ENCODE data around the gene PAX8. TPM values are rescaled to one million over a fixed set of nuclear protein-coding genes. Genes with fewer than 3 reads are reported as not detected.

The PAX8 gene
- total RNA-seq, 1 experiment from 2014 or later, result 3.4 TPM

DNA sequence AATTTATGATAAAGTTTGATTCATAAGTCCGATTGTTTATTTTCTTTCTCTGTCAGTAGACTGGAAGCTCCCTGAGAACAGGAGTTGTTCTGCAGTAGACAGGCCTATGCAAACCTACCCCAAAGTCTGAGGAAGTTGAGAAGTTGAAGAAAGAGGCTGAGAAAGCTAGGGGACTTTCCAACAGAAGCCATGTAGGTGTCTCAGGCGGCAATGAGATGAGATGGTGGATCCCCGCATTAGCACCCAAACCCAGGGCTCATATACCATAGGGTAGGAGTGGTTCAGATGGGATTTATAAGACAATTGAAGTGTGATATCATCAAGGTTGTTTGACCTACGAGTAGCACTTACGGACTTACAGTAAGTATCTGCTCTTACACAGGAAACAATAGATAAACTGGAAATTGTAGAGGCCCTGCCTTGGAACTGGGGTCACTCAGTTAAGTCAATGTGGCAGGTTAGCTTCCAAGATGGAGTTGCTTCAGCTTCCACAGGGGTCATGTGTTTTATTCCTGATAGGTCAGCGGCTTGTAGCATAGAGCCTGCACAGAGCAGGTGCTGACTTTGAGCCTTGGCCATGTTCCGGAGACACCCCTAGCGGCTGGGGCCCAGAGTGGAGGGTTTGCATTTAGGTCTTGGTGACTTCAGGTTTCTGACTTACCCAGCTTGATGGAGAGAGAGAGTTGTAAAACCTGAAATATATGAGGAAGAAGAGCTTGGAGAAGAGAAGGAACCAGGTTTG, 107.2 kb downstream of the PAX8 start:
- no peak for ATAC-seq
- CTCF ChIA-PET, result interaction anchor here (0.5 kb wide), 1 partner anchor 33 kb away, joined by 4 read pairs; no protein-coding TSS in a partner anchor

DNA sequence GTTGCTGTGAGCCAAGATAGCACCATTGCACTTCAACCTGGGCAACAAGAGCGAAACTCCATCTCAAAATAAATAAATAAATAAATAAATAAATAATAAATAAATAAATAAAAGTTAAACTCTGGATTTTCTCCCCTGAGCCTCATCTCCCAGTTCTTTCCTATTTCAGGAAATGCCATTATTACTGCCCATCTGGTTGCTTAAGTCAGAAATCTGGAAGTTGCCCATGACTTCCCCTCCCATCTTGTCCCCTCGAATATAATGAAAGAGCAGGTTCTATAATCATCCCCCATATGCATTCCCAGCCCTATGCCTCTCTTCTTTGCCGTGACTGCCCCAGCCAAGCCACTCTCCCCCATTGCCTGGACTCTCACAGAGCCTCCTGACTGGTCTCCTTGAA, 109.1 kb downstream of the PAX8 start:
- ATAC-seq (no peak), DNase-seq (no peak)
- intact Hi-C loops (cut with micrococcal nuclease), result no loop called here
- peaks cover 3% of the 10 kb centered on the region; the same call in 1 of the 2 replicates for H3K79me2 ChIP-seq (ENCODE audit: low read length)
- no peak overlapping the region for H2AFZ ChIP-seq (ENCODE audit: low read length)
- no peak overlapping the region for H3K9ac ChIP-seq (ENCODE audit: low read length)
- no TSS peak for BruUV-seq (replicated peaks)
- no peaks in the 10 kb centered on the region; the same call in 1 of the 2 replicates for H3K36me3 ChIP-seq (ENCODE audit: low read depth, low read length)
- no peaks in the 10 kb centered on the region for H3K4me1 ChIP-seq (ENCODE audit: insufficient read depth, low read length)
- H3K4me3 ChIP-seq (ENCODE audit: low read length), result no peak overlapping the region
- no peaks in the 10 kb centered on the region for H3K27me3 ChIP-seq (ENCODE audit: low read length)
- no peaks in the 10 kb centered on the region for H3K9me2 ChIP-seq (replicated peaks; ENCODE audit: low read length)
- no peak for TF ChIP-seq EZH2 (IDR thresholded peaks at IDR 0.05; ENCODE audit: low read length, unreplicated experiment)
- TF ChIP-seq, protein P1, sequence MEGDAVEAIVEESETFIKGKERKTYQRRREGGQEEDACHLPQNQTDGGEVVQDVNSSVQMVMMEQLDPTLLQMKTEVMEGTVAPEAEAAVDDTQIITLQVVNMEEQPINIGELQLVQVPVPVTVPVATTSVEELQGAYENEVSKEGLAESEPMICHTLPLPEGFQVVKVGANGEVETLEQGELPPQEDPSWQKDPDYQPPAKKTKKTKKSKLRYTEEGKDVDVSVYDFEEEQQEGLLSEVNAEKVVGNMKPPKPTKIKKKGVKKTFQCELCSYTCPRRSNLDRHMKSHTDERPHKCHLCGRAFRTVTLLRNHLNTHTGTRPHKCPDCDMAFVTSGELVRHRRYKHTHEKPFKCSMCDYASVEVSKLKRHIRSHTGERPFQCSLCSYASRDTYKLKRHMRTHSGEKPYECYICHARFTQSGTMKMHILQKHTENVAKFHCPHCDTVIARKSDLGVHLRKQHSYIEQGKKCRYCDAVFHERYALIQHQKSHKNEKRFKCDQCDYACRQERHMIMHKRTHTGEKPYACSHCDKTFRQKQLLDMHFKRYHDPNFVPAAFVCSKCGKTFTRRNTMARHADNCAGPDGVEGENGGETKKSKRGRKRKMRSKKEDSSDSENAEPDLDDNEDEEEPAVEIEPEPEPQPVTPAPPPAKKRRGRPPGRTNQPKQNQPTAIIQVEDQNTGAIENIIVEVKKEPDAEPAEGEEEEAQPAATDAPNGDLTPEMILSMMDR (conservative IDR thresholded peaks at IDR 0.05; ENCODE audit: low read depth, low read length), result no peak
- no peak for TF ChIP-seq EZH2phosphoT487 (IDR thresholded peaks at IDR 0.05; ENCODE audit: borderline replicate concordance, low read length)
- no peaks in the 10 kb centered on the region for H3K9me3 ChIP-seq (ENCODE audit: low read length)
- no peaks in the 10 kb centered on the region for H4K20me1 ChIP-seq (ENCODE audit: low read length)
- ChIA-PET CTCF (no interaction called here), POLR2A (ENCODE audit: unreplicated experiment) (no interaction called here)
- no peak overlapping the region for H3K27ac ChIP-seq (ENCODE audit: low read length)
- no peak overlapping the region for H3K4me2 ChIP-seq (ENCODE audit: low read length)
- H3F3A ChIP-seq (ENCODE audit: low read length, unreplicated experiment), result no peaks in the 10 kb centered on the region

More for the DNA sequence above, 107.2 kb downstream of the PAX8 start:
- Histone ChIP-seq H3K27me3 (ENCODE audit: low read length) (no peaks in the 10 kb centered on the region), H2AFZ (ENCODE audit: low read length) (no peak overlapping the region), H3F3A (ENCODE audit: low read length, unreplicated experiment) (no peaks in the 10 kb centered on the region), H3K36me3 (ENCODE audit: low read depth, low read length) (no peaks in the 10 kb centered on the region; the same call in 1 of the 2 replicates), H3K9me3 (ENCODE audit: low read length) (no peaks in the 10 kb centered on the region), H4K20me1 (ENCODE audit: low read length) (no peaks in the 10 kb centered on the region), H3K4me3 (ENCODE audit: low read length) (no peak overlapping the region), H3K9me2 (replicated peaks; ENCODE audit: low read length) (no peaks in the 10 kb centered on the region), H3K4me1 (ENCODE audit: insufficient read depth, low read length) (no peaks in the 10 kb centered on the region), H3K79me2 (ENCODE audit: low read length) (no peaks in the 10 kb centered on the region), H3K9ac (ENCODE audit: low read length) (no peak overlapping the region), H3K4me2 (ENCODE audit: low read length) (no peak overlapping the region), H3K27ac (ENCODE audit: low read length) (no peak overlapping the region)
- TF ChIP-seq EZH2 (IDR thresholded peaks at IDR 0.05; ENCODE audit: low read length, unreplicated experiment), result no peak
- TF ChIP-seq, protein P1 (conservative IDR thresholded peaks at IDR 0.05; ENCODE audit: low read depth, low read length), result no peak
- no peak for TF ChIP-seq EZH2phosphoT487 (IDR thresholded peaks at IDR 0.05; ENCODE audit: borderline replicate concordance, low read length)
- intact Hi-C loops (cut with micrococcal nuclease), result no loop called here
- POLR2A ChIA-PET (ENCODE audit: unreplicated experiment), result no interaction called here
- BruUV-seq (replicated peaks), result no TSS peak
- no peak for DNase-seq

DNA sequence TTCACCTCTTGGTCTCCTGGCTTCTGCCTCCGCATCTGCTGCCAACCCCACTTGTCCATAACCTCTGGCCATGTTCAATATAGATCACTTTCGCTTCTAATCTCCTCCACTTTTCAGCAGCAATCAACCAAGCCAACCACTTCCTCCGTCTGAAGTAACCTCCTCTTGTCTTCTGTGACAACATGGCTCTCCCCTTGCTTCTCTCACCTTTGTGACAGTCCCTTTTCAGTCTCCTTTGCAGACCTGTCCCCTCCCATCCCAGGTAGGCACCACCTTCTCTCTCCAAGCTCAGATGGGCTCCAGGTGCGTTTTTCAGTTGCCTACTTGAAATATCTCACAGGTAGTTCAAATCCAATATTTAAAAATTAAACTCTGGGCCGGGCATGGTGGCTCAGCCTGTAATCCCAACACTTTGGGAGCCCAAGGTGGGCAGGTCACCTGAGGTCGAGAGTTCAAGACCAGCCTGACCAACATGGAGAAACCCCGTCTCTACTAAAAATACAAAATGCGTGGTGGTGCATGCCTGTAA, 109.7 kb downstream of the PAX8 start:
- DNase-seq (no peak), ATAC-seq (no peak)
- ChIA-PET POLR2A (ENCODE audit: unreplicated experiment) (no interaction called here), CTCF (no interaction called here)
- Histone ChIP-seq H3K4me1 (ENCODE audit: insufficient read depth, low read length) (no peaks in the 10 kb centered on the region), H3K9me3 (ENCODE audit: low read length) (no peaks in the 10 kb centered on the region), H4K20me1 (ENCODE audit: low read length) (no peaks in the 10 kb centered on the region), H3K36me3 (ENCODE audit: low read depth, low read length) (no peaks in the 10 kb centered on the region; the same call in 1 of the 2 replicates), H2AFZ (ENCODE audit: low read length) (no peak overlapping the region), H3K27me3 (ENCODE audit: low read length) (no peaks in the 10 kb centered on the region), H3K4me3 (ENCODE audit: low read length) (no peak overlapping the region), H3K9me2 (replicated peaks; ENCODE audit: low read length) (no peaks in the 10 kb centered on the region), H3K4me2 (ENCODE audit: low read length) (no peak overlapping the region), H3K79me2 (ENCODE audit: low read length) (peaks cover 8% of the 10 kb centered on the region), H3K9ac (ENCODE audit: low read length) (no peak overlapping the region), H3K27ac (ENCODE audit: low read length) (no peak overlapping the region), H3F3A (ENCODE audit: low read length, unreplicated experiment) (no peaks in the 10 kb centered on the region)
- intact Hi-C loops (cut with micrococcal nuclease), result no loop called here
- TF ChIP-seq, protein P1 (conservative IDR thresholded peaks at IDR 0.05; ENCODE audit: low read depth, low read length), result no peak
- TF ChIP-seq EZH2 (IDR thresholded peaks at IDR 0.05; ENCODE audit: low read length, unreplicated experiment) (no peak), EZH2phosphoT487 (IDR thresholded peaks at IDR 0.05; ENCODE audit: borderline replicate concordance, low read length) (no peak)
- BruUV-seq (replicated peaks), result no TSS peak
